ENCODE data around the gene ACTN4.

ACTN4 gene

DNA sequence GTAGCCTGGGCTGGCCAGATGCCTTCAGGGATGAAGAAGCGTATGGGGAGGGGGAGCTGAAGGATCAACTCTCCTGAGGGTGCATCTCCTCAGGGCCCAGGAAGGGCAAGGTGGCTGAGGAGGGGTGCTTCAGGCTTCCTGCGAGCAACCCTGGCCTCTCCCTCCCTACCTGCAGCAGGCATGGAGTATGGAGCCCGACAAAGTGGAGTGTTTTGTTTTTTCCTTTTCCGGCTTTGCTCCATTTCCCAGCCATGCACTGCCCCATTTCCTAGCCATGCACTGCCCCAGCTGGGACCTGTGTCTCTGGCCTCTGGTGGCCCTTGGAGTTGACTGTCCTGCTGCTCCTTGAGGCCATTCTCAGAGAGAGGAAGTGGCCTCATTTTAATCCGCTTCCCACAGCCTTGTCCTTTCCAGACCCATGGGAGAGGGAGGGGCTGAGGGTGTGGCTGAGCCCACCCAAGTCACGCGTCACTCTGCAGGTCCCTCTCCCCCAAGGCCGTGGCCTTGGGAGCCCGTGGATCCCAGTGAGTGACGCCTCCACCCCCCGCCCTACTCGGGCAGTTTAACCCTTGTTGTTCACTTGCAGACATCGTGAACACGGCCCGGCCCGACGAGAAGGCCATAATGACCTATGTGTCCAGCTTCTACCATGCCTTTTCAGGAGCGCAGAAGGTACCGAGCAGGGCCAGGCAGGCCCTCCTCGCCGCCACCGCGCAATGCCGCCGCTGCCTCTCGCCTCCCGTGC, 62.4 kb downstream of the ACTN4 start:
- no peak for DNase-seq (ENCODE audit: low read depth)

DNA sequence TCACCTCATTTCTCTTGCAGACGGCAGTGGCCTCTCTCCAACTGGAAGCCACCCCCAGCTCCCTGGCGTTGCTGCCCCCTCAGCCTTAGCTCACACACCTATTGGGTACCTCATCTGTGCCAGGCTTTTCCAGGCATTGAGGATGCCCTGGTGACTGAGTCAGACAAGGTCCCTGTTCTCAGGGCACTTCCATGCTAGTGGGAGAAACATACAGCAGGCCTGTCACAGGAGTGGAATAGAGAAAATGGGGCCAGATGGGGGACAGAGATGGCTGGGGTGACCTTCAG, 62.9 kb downstream of the ACTN4 start:
- no peak for DNase-seq (ENCODE audit: low read depth)

DNA sequence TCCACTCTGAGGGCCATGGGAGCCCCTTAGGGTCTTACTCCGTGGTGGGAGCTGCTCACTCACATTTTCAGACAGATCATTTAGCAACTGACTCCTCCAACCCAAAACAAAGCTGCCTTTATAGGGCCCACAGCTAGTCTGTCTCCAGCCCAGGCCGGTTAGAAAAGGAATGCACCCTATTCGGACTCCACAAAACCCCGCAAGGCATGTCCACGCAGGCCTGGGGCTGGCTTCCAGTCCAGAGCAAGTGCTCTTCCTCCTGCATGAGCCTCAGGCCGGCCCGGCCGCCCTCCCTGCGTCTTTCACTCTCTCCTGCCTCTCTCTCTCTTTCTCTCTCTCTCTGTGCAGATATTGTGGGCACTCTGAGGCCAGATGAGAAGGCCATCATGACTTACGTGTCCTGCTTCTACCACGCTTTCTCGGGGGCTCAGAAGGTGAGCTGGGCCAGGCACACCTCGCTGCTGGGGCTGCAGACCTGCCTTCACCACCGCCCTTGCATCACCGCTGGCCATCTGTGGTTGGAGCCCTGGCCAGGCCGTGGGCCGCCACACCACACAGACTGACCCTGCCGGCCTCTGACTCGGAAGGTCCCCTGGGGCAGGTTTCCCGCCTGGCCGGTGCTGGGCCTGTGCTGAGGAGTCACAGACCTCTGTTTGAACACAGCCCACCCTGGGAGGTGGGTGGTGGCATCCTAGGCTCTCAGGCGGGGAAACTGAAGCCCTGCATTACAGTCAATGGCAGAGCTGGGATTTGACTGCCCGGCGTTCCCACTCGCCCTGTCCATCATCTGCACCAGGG, 63.7 kb downstream of the ACTN4 start:
- no peak for DNase-seq (ENCODE audit: low read depth)

DNA sequence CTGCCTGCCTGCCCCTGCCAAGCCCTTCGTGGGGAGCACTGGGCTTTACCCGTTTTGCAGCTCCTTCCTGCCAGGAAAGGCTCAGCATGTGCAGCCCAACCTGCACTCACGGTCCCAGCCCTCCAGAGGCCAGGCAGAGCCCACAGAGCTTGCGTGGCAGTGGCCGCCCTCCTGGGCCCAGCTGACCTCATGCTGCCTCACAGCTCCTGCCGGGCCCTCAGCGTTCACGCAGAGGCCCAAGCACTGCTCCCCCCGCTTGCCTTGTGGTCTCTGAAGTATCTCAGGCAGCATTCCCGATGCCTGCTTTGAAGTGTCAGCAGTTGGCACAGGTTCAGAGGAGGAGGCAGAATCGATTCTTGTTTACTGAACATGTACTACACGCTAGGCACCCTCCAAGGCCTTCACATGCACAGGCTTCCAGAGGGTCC, 64.3 kb downstream of the ACTN4 start:
- no peak for DNase-seq (ENCODE audit: low read depth)

DNA sequence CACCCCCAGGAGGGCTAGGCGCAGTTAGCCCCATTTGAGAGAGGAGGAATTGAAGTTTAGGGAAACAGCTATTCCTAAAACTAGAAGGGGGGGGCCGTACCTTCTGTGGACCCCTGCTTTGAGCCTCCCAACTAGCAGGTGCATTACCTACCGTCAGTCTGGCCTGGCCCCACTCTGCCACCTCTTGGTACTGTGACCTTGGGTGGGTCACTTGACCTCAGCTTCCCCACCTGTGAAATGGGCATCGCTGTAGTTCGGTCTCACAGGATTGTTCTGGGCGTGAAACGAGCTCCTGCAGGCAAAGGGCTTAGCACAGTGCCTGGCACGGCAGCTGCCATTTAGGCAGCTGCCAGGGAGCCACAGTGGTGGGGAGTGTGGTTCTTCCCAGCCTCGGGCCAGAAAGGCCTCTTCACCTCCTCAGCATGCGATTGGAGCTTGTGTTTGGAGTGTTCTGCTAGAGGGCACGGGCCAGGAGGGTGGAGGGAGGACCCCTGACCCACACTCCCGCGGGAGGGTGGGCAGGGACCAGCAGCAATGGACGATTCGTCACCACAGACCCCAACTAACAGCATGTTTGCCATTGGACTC, 64.8 kb downstream of the ACTN4 start:
- DNase-seq (ENCODE audit: low read depth), result no peak

DNA sequence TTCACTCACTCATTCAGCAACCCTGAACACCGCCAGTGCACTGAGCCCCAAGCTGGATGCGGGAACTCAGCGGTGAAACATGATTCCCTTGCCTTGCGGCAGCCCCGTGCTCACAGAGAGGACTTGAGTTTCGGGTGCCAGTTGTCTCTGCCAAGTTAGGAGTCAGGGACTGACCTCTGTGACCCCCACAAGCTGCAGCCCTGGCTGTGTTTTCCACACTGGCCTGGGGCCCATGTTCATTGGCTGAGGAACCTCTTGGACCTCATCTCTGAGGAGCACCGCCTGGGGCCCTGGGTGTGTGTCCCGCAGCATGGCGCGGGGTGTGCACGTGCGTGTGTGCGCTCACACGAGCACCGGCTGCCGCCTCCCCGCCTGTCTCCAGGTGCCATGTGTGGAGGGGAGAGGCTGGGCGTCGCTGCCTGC, 65.8 kb downstream of the ACTN4 start:
- DNase-seq (ENCODE audit: low read depth), result no peak

DNA sequence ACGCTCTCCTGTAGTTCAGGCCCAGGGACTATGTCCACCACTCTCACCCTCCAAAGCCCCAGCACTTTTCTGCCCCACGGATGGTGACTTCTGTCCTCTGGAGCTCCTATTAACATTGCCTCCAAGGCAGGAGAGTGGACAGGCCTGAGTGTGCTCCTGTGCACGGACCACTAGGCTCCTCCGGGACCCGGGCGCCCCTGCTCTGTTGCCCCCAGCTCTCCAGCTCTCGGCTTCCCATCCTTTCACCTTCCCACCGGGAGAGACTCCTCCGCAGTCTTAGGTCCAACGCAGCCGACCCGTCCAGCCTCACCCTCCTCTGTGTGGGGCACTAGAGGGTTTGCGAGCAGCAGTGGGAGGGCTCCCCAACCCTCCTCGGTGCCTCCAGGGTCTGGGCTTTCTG, 66.4 kb downstream of the ACTN4 start:
- no peak for DNase-seq (ENCODE audit: low read depth)

DNA sequence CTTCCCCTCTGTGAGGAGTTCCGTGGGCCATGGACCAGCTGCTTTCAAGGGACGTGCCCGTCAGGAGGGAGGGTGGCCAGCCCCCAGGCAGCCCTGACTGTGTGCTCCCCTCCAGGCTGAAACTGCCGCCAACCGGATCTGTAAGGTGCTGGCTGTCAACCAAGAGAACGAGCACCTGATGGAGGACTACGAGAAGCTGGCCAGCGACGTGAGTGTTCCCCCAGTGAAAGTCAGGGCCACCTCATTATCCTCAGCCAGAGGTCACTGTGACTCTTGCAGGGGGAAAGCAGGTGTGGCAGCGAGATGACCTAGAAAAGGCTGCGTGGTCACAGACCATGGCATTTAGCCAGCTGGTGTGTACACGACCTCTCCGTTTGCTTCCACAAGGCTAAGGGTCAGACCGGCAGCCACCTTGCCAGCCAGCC, 66.9 kb downstream of the ACTN4 start:
- DNase-seq (ENCODE audit: low read depth), result no peak

DNA sequence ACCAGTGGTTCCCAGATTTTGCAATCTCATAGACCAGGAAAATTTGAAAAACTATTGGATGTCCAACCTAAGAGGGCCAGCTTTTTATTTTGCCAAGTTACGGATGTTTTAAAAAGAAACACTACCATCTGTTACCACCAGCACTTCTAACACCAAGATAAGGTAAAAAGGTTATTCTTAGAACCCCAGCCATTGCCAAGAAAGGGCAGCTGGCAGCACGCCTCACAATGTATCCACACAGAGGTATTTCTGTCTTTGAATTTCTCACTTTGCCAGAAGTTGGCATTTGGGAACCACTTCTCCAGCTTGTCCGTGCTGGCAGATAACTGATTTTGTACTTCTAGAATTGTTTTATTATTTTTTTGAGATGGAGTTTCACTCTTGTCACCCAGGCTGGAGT, 68.1 kb downstream of the ACTN4 start:
- no peak for DNase-seq (ENCODE audit: low read depth)

DNA sequence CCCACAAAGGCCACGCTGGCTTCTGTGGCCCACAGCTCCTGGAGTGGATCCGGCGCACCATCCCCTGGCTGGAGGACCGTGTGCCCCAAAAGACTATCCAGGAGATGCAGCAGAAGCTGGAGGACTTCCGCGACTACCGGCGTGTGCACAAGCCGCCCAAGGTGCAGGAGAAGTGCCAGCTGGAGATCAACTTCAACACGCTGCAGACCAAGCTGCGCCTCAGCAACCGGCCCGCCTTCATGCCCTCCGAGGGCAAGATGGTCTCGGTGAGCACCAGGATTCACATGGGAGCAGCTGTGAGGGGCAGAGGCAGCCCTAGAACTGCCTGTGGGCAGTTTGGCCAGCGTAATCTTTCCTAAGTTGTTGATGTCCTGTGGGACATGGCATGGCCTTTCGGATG, 69.6 kb downstream of the ACTN4 start:
- DNase-seq (ENCODE audit: low read depth), result no peak

DNA sequence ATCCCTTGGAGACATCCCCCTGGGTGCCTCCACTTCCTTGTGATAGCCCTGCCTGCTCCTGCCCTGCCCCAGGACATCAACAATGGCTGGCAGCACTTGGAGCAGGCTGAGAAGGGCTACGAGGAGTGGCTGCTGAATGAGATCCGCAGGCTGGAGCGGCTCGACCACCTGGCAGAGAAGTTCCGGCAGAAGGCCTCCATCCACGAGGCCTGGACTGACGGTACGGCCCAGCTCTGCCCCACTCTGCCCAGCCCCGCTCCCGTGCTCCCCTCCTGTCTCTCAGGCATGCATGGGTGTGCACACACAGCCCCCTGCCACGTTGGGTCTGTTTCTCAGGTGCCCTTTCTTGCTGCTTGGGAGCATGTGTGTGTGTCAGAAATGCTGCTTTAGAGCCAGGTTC, 70.4 kb downstream of the ACTN4 start:
- no peak for DNase-seq (ENCODE audit: low read depth)

DNA sequence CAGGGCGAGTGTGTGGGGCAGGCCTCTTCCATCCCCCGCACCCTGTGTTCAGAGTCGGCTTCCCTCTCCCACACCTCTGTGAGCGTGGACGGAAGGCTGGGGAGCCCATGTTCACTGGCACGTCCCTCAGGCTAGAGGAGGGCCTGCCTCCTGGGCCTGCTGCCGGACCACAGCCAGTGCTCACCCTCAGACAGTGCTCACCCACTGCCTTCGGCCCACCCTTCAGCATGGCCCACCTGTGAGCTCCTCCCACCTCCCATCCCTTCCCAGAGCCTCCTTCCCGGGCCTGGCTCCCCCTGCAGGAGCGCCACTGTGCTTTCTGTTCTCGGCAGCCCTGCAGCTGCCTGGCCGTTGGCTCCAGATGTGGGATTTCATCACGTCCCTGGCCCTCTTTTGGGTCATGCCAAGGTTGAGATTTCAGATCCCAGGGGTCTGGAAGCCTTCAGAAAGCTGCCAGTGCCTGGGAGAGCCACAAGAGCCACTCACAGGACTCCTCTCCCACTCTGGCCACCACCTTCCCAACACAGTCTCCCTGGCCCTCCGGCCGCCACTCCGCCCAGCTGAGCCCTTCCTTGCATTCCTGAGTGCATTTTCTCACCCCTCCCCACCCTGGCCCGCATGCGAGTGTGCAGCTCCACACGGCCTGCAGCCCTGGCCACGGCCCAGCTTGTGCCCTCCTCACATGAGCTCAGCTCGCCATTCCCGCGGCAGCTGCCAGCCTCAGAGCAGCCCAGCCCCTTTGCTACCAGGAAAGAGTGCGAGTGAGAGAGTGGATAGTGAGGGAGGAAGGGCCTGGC, 71.5 kb downstream of the ACTN4 start:
- DNase-seq (ENCODE audit: low read depth), result no peak

DNA sequence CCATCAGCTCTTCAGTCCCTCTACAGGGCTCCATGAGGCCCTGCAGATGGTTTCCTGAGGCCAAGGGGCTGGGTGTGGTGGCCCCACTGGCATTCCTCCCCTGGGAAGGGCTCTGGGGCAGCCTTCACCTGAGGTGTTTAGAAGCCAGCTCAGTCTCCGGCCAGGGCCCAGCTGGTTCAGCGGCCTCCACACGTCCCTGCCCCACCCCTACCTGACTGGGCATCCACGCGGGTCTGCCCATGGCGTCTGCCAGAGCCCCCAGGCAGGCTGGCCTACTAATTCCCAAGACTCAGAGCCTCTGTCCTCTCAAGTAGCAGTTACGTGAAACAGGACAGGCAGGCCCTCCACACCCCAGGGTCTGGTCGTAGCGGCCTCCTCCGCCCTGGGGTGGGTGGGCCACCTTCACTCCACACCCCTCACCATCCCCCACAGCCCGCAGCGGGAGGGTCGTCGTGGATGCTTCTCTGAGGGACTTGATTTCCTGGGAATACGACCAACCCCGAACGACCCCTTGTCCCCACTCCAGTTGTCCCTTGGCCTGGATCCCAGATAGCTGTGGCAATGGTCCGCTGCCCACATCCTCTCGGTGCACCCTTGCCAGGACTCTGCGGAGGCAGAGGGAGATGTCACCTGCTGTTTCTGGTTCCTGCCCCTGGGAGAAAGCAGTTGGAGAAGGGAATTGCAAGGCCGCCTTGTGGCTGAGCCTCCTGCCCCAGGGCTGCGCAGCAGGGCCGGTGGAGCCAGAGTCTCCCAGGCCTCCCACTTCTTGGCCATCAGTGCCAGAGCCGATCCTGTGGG, 72.5 kb downstream of the ACTN4 start:
- DNase-seq (ENCODE audit: low read depth), result no peak

DNA sequence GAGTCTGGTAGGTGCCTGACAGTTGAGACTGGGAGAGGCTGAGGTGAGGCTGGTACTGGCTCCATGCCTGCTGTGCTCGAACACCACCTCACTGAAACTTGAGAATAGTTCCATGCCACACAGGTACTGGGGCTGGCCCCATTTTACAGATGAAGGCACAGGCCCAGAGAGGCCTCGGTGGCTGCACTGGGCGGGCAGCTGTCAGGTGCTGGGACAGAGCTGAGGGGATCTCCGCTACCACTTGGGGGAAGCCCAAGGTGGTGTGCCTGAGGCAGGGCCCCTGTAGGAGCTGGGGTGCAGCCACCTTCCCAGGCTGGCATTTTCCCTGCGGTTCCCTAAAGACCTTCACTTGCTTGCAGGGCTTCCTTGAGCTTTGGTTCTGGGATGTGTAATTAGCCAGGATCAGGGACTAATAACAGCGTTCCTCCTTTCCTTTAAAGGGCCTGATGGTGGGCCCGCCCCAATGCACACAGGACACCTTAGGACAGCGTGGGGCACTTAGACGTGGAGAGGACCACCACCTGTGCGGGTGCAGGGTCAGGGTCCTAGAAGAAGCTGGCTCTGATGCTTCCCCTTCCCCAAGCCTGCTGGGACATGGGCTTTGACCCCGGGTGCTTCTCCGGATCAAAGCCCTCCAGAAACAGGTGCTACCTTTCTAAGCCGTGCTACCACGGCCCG, 73.2 kb downstream of the ACTN4 start:
- DNase-seq (ENCODE audit: low read depth), result no peak

DNA sequence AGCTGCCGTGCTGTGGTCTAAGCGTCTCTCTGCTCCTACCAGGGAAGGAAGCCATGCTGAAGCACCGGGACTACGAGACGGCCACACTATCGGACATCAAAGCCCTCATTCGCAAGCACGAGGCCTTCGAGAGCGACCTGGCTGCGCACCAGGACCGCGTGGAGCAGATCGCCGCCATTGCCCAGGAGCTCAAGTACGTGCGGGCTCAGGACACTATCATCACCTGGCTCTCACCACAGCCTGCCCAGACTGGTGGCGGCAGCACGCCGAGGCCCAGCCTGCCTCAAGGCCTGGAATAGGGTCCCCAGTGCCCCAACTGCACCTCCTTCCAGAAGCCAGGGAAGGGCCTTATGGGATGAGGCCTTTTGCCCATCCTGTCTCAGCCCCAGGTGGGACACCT, 74.0 kb downstream of the ACTN4 start:
- DNase-seq (ENCODE audit: low read depth), result no peak

DNA sequence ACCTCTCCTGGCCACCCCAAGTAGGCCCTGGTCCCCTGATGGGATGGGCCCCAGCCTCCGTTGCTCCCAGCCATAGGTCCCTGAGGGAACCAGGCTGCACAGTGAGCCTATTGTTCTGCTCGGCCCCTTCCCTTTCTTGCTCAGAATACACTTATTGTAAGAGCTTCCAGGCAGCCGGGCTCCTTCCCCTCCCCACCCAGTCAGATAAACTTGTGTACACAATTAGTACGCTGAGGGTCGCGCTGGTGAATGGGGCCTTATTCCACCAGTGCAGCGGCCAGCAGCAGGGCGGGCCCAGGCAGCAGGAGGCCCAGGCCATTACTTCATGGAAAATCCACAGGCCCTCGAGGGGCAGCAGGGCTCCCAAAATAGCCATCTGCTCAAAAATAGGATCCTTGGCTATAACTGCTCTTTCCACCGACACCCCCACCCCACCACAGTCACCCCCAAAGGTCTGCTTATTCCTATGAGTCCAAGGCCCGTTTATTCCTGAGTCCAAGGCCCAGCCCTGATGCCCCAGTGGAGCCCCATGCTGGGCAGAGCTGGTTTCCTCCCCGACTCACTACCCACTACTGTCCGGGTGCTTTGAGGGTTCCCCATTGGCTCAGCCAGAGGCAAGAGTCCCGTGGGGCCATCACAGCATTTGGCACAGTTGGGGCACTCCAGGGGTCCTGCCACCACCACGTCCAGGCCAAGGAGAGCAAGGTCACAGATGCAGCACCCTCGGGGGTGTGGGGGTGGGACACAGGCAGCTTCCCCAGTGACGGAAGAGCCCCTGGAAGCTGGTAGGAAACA, 74.7 kb downstream of the ACTN4 start:
- DNase-seq (ENCODE audit: low read depth), result no peak

DNA sequence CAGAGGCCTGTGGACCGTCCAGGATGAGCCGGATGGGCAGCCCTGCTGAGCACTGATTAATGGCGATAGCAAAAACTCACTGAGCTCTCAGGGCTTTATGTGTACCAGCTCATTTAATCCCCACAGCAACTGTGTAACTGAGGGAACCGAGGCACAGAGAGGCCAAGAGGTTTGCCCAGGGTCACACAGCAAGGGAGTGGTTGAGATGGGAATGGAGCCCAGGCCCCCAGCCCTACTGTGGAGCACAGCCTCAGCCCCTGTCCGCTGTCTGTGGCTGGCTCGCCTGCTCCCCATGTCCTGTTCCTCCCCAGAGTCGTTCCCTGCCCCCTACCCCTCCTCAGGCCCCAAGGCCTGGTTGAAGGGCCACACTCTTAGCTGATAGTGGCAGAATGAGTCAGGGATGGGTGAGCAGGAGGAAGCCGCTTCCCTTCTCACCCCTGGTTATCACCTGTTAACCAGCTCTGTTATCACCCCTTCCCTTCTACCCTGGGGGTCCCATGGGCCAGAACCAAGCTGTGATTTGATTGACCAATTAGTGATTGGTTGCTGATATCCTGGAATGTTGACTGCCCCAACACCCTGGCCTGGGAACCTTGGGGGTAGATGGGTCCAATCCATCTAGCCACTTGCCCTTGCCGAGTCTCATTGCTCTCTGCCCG, 75.6 kb downstream of the ACTN4 start:
- no peak for DNase-seq (ENCODE audit: low read depth)

DNA sequence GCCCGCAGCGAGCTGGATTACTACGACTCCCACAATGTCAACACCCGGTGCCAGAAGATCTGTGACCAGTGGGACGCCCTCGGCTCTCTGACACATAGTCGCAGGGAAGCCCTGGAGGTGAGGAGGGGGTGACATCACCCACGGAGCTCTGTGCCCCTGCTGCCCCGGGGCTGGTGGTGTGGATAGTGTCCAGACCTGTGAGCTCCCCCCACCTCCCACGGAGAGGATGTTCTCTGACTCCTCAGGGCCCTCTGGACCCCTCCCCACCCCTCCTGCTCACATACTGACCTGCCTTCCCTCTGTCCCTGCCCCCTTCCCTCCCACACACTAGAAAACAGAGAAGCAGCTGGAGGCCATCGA, 76.1 kb downstream of the ACTN4 start:
- DNase-seq (ENCODE audit: low read depth), result no peak

DNA sequence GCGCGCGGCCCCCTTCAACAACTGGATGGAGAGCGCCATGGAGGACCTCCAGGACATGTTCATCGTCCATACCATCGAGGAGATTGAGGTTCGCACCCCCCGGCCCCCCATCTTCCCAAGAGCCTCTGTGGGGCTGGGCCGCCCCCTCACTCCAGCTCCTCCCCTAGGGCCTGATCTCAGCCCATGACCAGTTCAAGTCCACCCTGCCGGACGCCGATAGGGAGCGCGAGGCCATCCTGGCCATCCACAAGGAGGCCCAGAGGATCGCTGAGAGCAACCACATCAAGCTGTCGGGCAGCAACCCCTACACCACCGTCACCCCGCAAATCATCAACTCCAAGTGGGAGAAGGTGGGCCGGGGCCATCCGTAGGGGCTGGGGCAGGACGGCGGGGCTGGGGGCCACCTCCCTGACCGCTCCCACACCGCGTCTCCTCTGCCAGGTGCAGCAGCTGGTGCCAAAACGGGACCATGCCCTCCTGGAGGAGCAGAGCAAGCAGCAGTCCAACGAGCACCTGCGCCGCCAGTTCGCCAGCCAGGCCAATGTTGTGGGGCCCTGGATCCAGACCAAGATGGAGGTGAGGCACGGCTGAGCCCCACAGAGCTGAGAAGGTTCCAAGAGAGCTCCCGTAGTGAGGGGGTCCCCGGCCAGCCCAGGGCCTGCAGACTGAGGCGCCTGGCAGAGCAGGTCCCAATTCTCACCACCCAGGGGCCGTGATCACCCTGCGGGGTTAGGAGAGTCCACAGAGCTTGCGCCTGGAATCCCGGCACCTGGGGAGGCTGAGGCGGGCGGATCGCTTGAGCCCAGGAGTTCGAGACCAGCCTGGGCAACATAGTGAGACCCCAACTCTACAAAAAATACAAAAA, 76.8 kb downstream of the ACTN4 start:
- DNase-seq (ENCODE audit: low read depth), result no peak
